ENCODE results near the gene ENTREP3.
"Not testable (repeated sequence)": the region's sequence is repeated elsewhere in the genome, so short reads cannot be mapped to it uniquely, and the experiment has no call there.

Gene ENTREP3

DNA sequence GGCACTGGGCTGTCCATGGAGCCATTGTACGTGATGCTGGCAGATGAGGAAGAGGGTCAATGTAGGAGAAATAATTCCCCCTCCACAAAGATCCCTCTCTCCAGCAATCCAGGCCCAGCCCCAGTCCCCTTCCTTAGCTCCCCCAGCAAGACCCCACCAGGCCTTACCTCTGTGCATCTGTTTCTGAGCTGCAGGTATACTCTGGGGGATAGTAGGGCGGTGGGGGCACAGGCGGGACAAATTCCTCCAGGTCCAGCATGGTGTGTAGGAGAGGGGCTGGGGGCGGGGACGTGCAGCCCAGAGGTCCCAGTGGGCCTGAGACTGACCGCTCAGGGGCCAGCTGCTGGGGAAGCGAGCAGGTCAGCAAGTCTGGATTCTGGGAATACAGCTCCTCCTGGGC, 3.7 kb downstream of the ENTREP3 start:
- no peak for DNase-seq (ENCODE audit: low spot score)

GRCh38 chr1:155250633-155251449, 4.4 kb downstream of the ENTREP3 start:
- peak; percentile 97 for DNase-seq (ENCODE audit: low spot score)

- peak; percentile 60 for DNase-seq (ENCODE audit: low spot score)
Observed at GRCh38 chr1:155250246-155250632, 5.0 kb downstream of the ENTREP3 start.

DNA sequence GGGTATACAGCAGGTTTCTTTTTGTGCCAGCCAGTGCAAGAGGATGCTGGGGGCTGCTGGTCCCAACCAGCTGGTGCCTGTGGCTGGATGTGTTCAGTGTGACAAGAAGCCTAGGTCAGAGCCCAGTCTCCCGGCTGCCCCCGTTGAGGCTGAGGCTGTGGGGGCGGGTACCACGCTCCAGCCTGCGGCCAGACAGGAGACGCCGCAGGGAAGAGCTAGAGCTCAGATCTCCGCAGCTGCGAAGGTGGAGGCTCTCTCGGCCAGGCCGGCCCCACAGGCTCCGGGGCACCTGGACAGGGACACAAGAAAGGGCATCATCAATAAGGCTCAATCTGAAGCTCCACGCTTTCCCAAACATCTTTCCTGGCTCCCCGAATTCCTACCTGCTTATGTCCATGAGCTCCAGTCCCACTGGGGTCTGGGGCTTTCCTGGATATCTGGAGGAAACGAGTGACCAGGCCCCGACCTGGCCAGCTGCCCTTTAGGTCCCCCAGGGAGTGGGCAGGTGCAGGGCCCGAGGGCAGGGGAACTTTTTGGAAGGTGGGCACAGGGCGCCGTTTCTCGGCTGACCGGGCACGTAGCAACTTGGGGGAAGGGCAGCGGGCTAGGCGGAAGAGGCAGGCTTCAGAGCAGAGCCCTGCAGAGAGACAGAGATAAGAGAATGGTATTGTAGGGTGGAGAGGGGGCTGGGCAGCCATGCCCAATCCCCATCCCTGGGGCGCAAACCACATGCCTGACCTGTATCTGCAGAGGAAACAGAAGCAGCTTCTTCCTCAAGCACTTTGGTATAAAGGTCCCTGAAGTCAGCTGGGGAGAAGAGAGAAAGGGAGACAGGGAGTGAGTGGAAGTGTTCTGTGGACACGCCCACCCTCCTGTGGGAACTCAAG, 7.4 kb downstream of the ENTREP3 start:
- DNase-seq (ENCODE audit: low spot score), result no peak

- not testable (repeated sequence) for DNase-seq (ENCODE audit: low spot score)
Observed at GRCh38 chr1:155246796-155247195, 8.5 kb downstream of the ENTREP3 start.

- DNase-seq (ENCODE audit: low spot score), result no peak
Observed at GRCh38 chr1:155245163-155245524, 10.1 kb downstream of the ENTREP3 start.

- DNase-seq (ENCODE audit: low spot score), result peak; percentile 94
Observed at GRCh38 chr1:155244368-155245162, 10.7 kb downstream of the ENTREP3 start.

DNA sequence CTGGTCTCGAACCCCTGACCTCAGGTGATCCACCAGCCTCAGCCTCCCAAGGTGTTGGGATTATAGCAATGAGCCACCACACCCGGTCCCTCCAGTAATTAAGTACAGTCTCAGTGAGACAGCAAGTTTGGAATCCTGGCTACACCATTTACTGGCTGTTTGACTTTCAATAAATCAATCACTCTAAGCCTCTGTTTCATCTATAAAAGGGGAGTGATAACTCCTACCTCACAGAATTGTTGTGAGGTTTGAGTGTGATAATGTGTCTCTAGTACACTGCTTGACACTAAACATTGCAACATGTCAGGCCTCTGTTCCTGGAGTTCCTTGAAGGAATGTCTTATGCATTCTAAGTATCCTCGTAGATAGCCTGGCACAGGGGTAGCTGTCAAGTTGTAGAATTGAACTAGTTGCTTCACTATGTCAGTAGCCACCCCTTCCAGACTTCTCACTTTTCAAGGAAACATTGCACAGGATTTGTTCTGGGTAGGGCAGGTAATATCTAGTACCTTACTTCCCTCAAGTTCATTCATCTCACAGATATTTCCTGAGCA, 12.4 kb downstream of the ENTREP3 start:
- DNase-seq (ENCODE audit: low spot score), result no peak

- no peak for DNase-seq (ENCODE audit: low spot score)
Observed at GRCh38 chr1:155241841-155242264, 13.4 kb downstream of the ENTREP3 start.

- peak; percentile 75 for DNase-seq (ENCODE audit: low spot score)
Observed at GRCh38 chr1:155241069-155241679, 14.1 kb downstream of the ENTREP3 start.

DNA sequence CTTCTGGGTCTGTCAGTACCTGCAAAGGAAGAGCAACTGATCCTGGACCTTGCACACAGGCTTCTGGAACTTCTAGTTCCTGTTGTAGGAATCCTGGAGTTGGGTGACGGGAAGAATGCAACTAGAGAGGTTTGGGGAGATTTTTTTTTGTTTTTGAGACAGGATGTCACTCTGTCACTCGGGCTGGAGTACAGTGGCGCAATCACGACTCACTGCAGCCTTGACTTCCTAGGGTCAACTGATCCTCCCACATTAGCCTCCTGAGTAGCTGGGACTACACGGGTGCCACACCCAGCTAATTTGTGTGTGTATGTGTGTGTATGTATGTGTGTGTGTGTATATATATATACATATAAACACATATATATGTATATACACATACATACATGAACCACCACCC, 18.8 kb downstream of the ENTREP3 start:
- no peak for DNase-seq (ENCODE audit: low spot score)

- not testable (repeated sequence) for DNase-seq (ENCODE audit: low spot score)
Observed at GRCh38 chr1:155235375-155235774, 19.9 kb downstream of the ENTREP3 start.

GRCh38 chr1:155233502-155233901, 21.8 kb downstream of the ENTREP3 start:
- not testable (repeated sequence) for DNase-seq (ENCODE audit: low spot score)

GRCh38 chr1:155232001-155232978, 23.0 kb downstream of the ENTREP3 start:
- not testable (repeated sequence) for DNase-seq (ENCODE audit: low spot score)

DNA sequence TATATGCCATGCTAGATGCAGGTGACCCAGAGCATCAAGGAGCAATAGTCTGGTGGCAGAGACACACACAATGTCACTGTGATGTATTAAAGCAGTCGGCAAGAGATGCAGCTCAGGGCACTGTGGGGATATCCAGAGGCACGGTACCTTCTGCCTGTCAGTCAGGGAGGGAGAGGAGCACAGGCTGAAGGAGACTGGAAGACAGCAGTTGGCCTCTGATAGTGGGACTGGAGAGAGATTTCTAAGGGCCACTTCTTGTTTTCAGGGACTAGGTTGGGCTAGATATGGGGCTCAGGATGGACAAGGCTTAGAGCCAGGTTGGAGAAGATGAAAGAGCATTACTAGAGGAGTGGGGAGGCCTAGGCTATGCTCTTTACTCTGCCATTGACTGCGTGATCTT, 24.0 kb downstream of the ENTREP3 start:
- not testable (repeated sequence) for DNase-seq (ENCODE audit: low spot score)

GRCh38 chr1:155228096-155228427, 27.2 kb downstream of the ENTREP3 start:
- DNase-seq (ENCODE audit: low spot score), result no peak

- peak; percentile 100 for DNase-seq (ENCODE audit: low spot score)
Observed at GRCh38 chr1:155227261-155228095, 27.8 kb downstream of the ENTREP3 start.

GRCh38 chr1:155226910-155227260, 28.4 kb downstream of the ENTREP3 start:
- peak; percentile 33 for DNase-seq (ENCODE audit: low spot score)

DNA sequence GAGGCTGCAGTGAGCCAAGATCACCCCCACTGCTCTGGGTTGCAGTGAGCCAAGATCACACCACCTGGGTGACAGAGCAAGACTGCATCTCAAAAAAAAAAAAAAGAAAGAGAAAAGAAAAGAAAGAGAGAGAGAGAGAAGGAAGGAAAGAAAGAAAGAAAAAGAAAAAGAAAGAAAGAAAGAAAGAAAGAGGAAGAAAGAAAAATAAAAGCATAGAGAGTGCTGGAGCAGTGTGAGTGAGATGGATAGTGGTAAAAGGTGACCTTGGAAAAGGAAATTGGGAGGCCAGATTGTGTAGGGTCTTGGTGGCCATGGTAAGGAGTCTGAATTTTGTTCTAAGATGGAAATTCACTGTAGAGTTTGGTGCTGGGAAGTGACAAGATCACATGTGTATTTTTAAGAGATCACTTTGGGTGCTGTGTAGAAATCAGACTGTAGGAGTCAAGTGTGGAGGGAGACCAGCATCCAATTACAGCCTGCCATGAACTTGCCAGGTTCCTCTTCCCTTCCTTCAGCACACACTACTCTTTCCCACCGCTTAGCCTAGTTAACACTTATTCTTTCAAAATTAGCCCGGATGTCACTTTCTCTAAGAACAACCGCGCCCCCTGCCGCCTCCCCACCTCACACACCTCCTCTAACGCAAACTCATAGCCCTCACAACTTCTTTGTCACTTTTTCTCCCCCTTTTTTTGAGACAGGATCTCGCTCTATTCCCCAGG, 28.9 kb downstream of the ENTREP3 start:
- DNase-seq (ENCODE audit: low spot score), result peak; percentile 80

Measured in germinal center (tissue), 1 donor.